Ishikawa (cell line): ENCODE results near the gene SLC25A24.

Source experiments
- CEBPB ChIP-seq: IDR thresholded peaks from 2 replicates; pipeline ENCODE4 v1.6.1; 2012
- CREB1 ChIP-seq: IDR thresholded peaks from 2 replicates; pipeline ENCODE4 v1.6.1; 2012; ENCODE audit warnings: low read depth
- EGR1 ChIP-seq: IDR thresholded peaks from 2 replicates; pipeline ENCODE4 v1.6.1; 2012
- EP300 ChIP-seq: IDR thresholded peaks from 2 replicates; pipeline ENCODE4 v1.6.1; 2012; ENCODE audit warnings: borderline replicate concordance
- FOXM1 ChIP-seq: IDR thresholded peaks from 2 replicates; pipeline ENCODE4 v1.6.1; 2012; ENCODE audit warnings: low read depth, borderline replicate concordance
- NFIC ChIP-seq: IDR thresholded peaks from 2 replicates; pipeline ENCODE4 v1.6.1; 2012
- RAD21 ChIP-seq: IDR thresholded peaks from 2 replicates; pipeline ENCODE4 v1.6.1; 2012; ENCODE audit warnings: low read depth
- REST ChIP-seq: IDR thresholded peaks from 2 replicates; pipeline ENCODE4 v1.6.1; 2012; ENCODE audit warnings: low read depth, mild to moderate bottlenecking
- TAF1 ChIP-seq: IDR thresholded peaks from 2 replicates; pipeline ENCODE4 v1.6.1; 2012; ENCODE audit warnings: low read depth, mild to moderate bottlenecking
- TCF12 ChIP-seq: IDR thresholded peaks from 2 replicates; pipeline ENCODE4 v1.6.1; 2012; ENCODE audit warnings: low read depth
- TEAD4 ChIP-seq: IDR thresholded peaks from 2 replicates; pipeline ENCODE4 v1.6.1; 2012
- YY1 ChIP-seq: IDR thresholded peaks from 2 replicates; pipeline ENCODE4 v1.6.1; 2012; ENCODE audit warnings: low read depth
- ZBTB7A ChIP-seq: IDR thresholded peaks from 2 replicates; pipeline ENCODE4 v1.6.1; 2012; ENCODE audit warnings: low read depth
- TF ChIP-seq, protein P1 (sequence below): IDR thresholded peaks from 2 replicates; pipeline ENCODE4 v1.6.1; 2012
- TF ChIP-seq, protein P2 (sequence below): IDR thresholded peaks from 2 replicates; pipeline ENCODE4 v1.6.1; 2012

The SLC25A24 gene

GRCh38 chr1:108193333-108193732 is 6.8 kb downstream of the SLC25A24 start:
- no peak for TF ChIP-seq YY1
- TF ChIP-seq TCF12 = no peak
- no peak for TF ChIP-seq EGR1
- TF ChIP-seq, protein P1, sequence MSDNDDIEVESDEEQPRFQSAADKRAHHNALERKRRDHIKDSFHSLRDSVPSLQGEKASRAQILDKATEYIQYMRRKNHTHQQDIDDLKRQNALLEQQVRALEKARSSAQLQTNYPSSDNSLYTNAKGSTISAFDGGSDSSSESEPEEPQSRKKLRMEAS = no peak
- TF ChIP-seq, protein P2, sequence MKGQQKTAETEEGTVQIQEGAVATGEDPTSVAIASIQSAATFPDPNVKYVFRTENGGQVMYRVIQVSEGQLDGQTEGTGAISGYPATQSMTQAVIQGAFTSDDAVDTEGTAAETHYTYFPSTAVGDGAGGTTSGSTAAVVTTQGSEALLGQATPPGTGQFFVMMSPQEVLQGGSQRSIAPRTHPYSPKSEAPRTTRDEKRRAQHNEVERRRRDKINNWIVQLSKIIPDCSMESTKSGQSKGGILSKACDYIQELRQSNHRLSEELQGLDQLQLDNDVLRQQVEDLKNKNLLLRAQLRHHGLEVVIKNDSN = no peak
- TF ChIP-seq NFIC = no peak

GRCh38 chr1:108192581-108192980 is 7.6 kb downstream of the SLC25A24 start:
- no peak for TF ChIP-seq TCF12
- TF ChIP-seq FOXM1 = no peak
- TF ChIP-seq CEBPB = no peak
- no peak for TF ChIP-seq YY1

GRCh38 chr1:108190686-108191416 is 9.3 kb downstream of the SLC25A24 start:
- TF ChIP-seq ZBTB7A (no peak), FOXM1 (no peak), EGR1 (no peak), REST (no peak), RAD21 (no peak), CREB1 (no peak), TCF12 (no peak), NFIC (no peak), EP300 (no peak), TEAD4 (no peak), YY1 (no peak), CEBPB (no peak)
- TF ChIP-seq, protein P2 = no peak
- TF ChIP-seq, protein P1 = no peak

DNA sequence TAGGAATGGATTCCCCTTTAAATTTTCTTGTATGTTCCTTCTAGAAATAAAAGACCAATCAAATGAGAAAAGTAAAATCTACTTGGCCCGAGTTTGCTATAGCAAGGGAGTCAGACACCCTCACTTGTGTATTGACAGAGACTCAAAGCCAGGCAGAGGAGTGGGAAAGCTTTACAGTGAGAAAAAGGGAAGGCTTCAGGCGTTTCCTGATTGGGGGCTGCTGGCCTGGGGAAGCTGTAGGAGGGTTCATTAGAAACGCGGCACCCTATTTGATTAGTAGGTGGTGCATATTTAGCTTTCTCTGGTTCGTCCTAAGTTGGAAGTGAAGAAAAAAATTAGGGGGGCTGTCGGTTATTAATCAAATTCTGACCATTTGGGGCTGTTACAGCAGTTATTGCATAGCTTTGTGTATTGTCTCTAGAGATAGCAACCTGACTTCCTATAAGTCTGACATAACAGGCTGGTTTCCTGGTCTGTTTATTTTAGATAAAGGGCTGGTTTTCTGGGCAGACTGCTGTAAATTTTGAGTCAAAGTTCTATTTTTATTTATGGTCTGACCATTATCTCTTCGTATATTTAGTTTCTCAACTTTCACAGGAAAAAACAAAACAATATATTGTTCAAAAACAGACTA is 10.0 kb downstream of the SLC25A24 start:
- no peak for TF ChIP-seq ZBTB7A
- TF ChIP-seq CREB1 = no peak
- TF ChIP-seq TAF1 = no peak
- no peak for TF ChIP-seq CEBPB
- no peak for TF ChIP-seq FOXM1
- TF ChIP-seq, protein P1 = no peak
- TF ChIP-seq TEAD4 = no peak
- TF ChIP-seq RAD21 = no peak
- TF ChIP-seq NFIC = no peak
- no peak for TF ChIP-seq TCF12
- TF ChIP-seq, protein P2 = no peak
- TF ChIP-seq YY1 = no peak
- TF ChIP-seq REST = no peak
- no peak for TF ChIP-seq EGR1

DNA sequence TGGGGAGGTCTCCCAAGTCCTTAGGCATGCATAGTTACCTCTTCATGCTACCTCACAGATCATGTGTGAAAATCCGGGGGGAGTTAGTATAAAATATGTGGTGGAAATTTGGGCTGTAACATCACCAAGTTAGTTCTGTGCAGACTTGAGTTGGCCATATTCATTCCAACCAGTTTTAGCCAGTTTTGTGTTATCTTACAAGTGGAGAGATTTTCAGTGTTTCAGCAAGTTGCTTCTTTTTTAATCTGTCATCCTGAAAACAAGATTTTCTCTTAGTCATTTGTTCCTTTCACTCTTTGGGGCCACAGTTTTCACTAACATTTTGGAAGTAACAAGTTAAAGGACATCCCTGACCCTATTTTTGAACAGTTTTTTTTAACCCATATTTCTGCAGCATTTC is 11.3 kb downstream of the SLC25A24 start:
- no peak for TF ChIP-seq TAF1
- TF ChIP-seq NFIC = no peak
- TF ChIP-seq, protein P1 = no peak
- no peak for TF ChIP-seq CREB1
- no peak for TF ChIP-seq REST
- no peak for TF ChIP-seq EGR1
- TF ChIP-seq, protein P2 = no peak
- TF ChIP-seq YY1 = no peak
- no peak for TF ChIP-seq EP300
